ENCODE measurements around the gene HIVEP3.

Gene HIVEP3

DNA sequence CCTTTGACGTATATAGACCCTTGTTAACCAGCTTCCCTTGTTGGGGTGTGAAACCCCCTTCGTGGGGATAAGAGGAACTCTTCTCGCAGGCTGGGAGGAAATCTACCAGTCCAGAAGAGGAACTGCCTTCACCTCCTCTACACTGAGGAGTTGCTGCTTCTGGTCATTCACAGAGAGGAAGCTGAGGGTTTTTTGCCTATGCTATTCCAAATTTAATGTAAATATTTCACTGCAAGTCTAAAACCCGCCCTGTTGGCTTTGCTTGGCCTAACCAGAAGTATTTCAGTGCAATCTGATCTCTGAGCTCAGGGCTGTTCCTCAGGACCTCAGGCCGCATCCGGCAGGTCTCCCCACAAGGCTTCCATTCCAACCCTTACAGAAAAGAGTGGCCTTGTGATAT, 150.1 kb downstream of the HIVEP3 start:
- Histone ChIP-seq H2BK15ac (ENCODE audit: low read length) (no peak overlapping the region), H2BK120ac (ENCODE audit: low read depth, low read length) (no peak overlapping the region), H3K18ac (ENCODE audit: low read length) (no peak overlapping the region), H2AK5ac (ENCODE audit: low read depth, low read length) (no peak overlapping the region), H3K4me1 (ENCODE audit: control insufficient read depth in 2 of 2, insufficient read depth in 1 of 2, low read depth in 1 of 2, low read length in 2 of 2) (peaks cover 2 to 4% of the 10 kb centered on the region in 2 donors), H3K27ac (replicated peaks; ENCODE audit: low read length) (no peak overlapping the region), H4K91ac (ENCODE audit: low read depth, low read length, poor library complexity) (no peak overlapping the region), H3K4me3 (ENCODE audit: low read length in 2 of 2) (no peak overlapping the region), H3K27me3 (ENCODE audit: control insufficient read depth in 3 of 3, insufficient read depth in 3 of 3, low read depth in 1 of 3, low read length in 3 of 3) (no peaks in the 10 kb centered on the region), H3K14ac (ENCODE audit: low read length) (no peak overlapping the region), H3K79me1 (ENCODE audit: low read depth, low read length) (no peaks in the 10 kb centered on the region), H4K8ac (ENCODE audit: low read depth, low read length) (no peak overlapping the region), H3K4me2 (ENCODE audit: insufficient read depth, low read length, poor library complexity, severe bottlenecking) (no peak overlapping the region), H3K9me3 (replicated peaks in 1 of 2; ENCODE audit: control insufficient read depth in 2 of 2, insufficient read depth in 1 of 2, low read depth in 1 of 2, low read length in 2 of 2) (no peaks in the 10 kb centered on the region), H3K4ac (ENCODE audit: low read length) (no peak overlapping the region), H3K23ac (ENCODE audit: low read depth, low read length, poor library complexity) (no peak overlapping the region), H2BK5ac (ENCODE audit: low read length) (no peak overlapping the region), H3K36me3 (replicated peaks in 1 of 2; ENCODE audit: control insufficient read depth in 2 of 2, insufficient read depth in 2 of 2, low read length in 2 of 2) (no peaks in the 10 kb centered on the region), H2AFZ (ENCODE audit: low read length) (no peak overlapping the region), H3K9ac (ENCODE audit: low read depth, low read length, poor library complexity) (no peak overlapping the region), H2BK12ac (ENCODE audit: low read length) (no peak overlapping the region)
- no peak for DNase-seq (ENCODE audit: low spot score)
- WGBS, 2 donors (ENCODE audit: extremely low coverage in 2 of 2, insufficient read length in 2 of 2, insufficient replicate concordance in 1 of 2): no CpG with 5 or more reads among the region's 6 CpGs

DNA sequence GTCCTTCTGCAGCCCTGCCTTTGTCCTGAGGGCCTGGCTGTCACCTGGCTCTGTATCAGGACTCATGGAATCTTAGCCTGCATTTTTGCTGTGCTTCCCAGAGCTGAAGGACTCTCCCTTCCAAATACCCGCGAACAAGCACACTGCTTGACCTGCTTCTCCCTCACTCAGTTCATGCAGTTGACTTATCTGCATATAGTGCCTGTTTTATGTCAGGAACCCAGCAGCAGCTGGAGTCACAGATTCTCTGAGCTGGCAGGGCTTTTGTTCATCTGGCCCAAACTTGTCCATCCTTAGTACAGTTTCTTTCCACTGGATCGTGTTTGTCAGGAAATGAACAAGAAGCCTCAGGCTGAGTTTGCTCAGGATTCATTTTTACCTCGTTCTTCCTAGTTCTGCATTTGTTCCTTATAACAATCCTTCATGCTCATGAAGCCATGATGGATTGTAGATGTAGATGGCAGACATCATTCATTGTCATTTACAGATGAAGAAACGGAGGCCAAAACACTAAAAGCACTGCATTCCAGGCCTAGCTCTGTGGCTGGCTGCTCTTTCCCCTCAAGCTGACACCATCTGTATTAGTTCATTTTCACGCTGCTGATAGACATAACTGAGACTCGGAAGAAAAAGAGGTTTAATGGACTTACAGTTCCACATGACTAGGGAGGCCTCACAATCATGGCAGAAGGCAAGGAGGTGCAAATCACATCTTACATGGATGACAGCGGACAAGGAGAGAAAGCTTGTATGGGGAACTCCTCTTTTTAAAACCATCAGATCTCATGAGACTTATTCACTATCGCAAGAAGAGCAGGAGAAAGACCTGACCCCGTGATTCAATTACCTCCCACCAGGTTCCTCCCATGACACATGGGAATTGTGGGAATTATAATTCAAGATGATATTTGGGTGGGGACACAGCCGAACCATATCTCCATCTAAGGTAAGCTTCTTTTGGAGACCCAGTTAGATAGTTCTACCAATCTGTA, 150.9 kb downstream of the HIVEP3 start:
- H2BK5ac ChIP-seq (ENCODE audit: low read length): no peak overlapping the region
- H3K14ac ChIP-seq (ENCODE audit: low read length): no peak overlapping the region
- no peak overlapping the region for H3K4ac ChIP-seq (ENCODE audit: low read length)
- H2BK120ac ChIP-seq (ENCODE audit: low read depth, low read length): no peak overlapping the region
- H2AK5ac ChIP-seq (ENCODE audit: low read depth, low read length): no peak overlapping the region
- H4K91ac ChIP-seq (ENCODE audit: low read depth, low read length, poor library complexity): no peak overlapping the region
- no peaks in the 10 kb centered on the region for H3K36me3 ChIP-seq (replicated peaks in 1 of 2; ENCODE audit: control insufficient read depth in 2 of 2, insufficient read depth in 2 of 2, low read length in 2 of 2)
- WGBS, 2 donors (ENCODE audit: extremely low coverage in 2 of 2, insufficient read length in 2 of 2, insufficient replicate concordance in 1 of 2): no CpG with 5 or more reads among the region's 11 CpGs
- H2AFZ ChIP-seq (ENCODE audit: low read length): no peak overlapping the region
- H2BK15ac ChIP-seq (ENCODE audit: low read length): no peak overlapping the region
- H3K4me3 ChIP-seq (ENCODE audit: low read length in 2 of 2): no peak overlapping the region
- no peaks in the 10 kb centered on the region for H3K9me3 ChIP-seq (replicated peaks in 1 of 2; ENCODE audit: control insufficient read depth in 2 of 2, insufficient read depth in 1 of 2, low read depth in 1 of 2, low read length in 2 of 2)
- no peak overlapping the region for H2BK12ac ChIP-seq (ENCODE audit: low read length)
- H3K27me3 ChIP-seq (ENCODE audit: control insufficient read depth in 3 of 3, insufficient read depth in 3 of 3, low read depth in 1 of 3, low read length in 3 of 3): no peaks in the 10 kb centered on the region
- no peak overlapping the region for H3K23ac ChIP-seq (ENCODE audit: low read depth, low read length, poor library complexity)
- DNase-seq (ENCODE audit: low spot score): no peak
- H3K4me2 ChIP-seq (ENCODE audit: insufficient read depth, low read length, poor library complexity, severe bottlenecking): no peak overlapping the region
- no peak overlapping the region for H3K27ac ChIP-seq (replicated peaks; ENCODE audit: low read length)
- peaks cover 2 to 4% of the 10 kb centered on the region in 2 donors for H3K4me1 ChIP-seq (ENCODE audit: control insufficient read depth in 2 of 2, insufficient read depth in 1 of 2, low read depth in 1 of 2, low read length in 2 of 2)
- H4K8ac ChIP-seq (ENCODE audit: low read depth, low read length): no peak overlapping the region
- H3K9ac ChIP-seq (ENCODE audit: low read depth, low read length, poor library complexity): no peak overlapping the region
- no peaks in the 10 kb centered on the region for H3K79me1 ChIP-seq (ENCODE audit: low read depth, low read length)
- H3K18ac ChIP-seq (ENCODE audit: low read length): no peak overlapping the region

DNA sequence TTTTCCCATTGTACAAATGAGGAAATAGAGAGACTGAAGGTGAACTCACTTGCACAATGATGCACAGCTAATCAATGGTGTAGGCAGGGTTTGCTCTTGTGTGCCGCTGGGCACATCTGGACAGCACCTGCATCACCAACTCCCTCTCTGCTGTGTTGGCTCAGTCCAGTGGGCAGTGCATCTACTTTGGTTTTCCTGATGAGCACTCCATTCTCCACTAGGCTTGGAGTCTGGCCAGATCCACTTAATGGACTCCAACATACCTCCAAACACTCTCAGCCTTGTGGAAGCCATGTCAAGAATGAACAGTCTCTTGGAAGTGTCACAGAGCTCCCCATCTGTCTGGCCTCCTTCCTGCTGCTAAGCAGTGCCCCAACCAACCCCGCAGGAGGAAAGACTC, 152.2 kb downstream of the HIVEP3 start:
- Histone ChIP-seq H3K27ac (replicated peaks; ENCODE audit: low read length) (no peak overlapping the region), H3K36me3 (replicated peaks in 1 of 2; ENCODE audit: control insufficient read depth in 2 of 2, insufficient read depth in 2 of 2, low read length in 2 of 2) (no peaks in the 10 kb centered on the region), H2BK5ac (ENCODE audit: low read length) (no peak overlapping the region), H2AK5ac (ENCODE audit: low read depth, low read length) (no peak overlapping the region), H3K14ac (ENCODE audit: low read length) (no peak overlapping the region), H3K18ac (ENCODE audit: low read length) (no peak overlapping the region), H3K9me3 (replicated peaks in 1 of 2; ENCODE audit: control insufficient read depth in 2 of 2, insufficient read depth in 1 of 2, low read depth in 1 of 2, low read length in 2 of 2) (no peaks in the 10 kb centered on the region), H3K4me2 (ENCODE audit: insufficient read depth, low read length, poor library complexity, severe bottlenecking) (no peak overlapping the region), H3K4me3 (ENCODE audit: low read length in 2 of 2) (no peak overlapping the region), H3K4ac (ENCODE audit: low read length) (no peak overlapping the region), H2BK12ac (ENCODE audit: low read length) (no peak overlapping the region), H2AFZ (ENCODE audit: low read length) (no peak overlapping the region), H4K8ac (ENCODE audit: low read depth, low read length) (no peak overlapping the region), H3K79me1 (ENCODE audit: low read depth, low read length) (no peaks in the 10 kb centered on the region), H4K91ac (ENCODE audit: low read depth, low read length, poor library complexity) (no peak overlapping the region), H3K23ac (ENCODE audit: low read depth, low read length, poor library complexity) (no peak overlapping the region), H3K4me1 (ENCODE audit: control insufficient read depth in 2 of 2, insufficient read depth in 1 of 2, low read depth in 1 of 2, low read length in 2 of 2) (peaks cover 2 to 4% of the 10 kb centered on the region in 2 donors), H2BK15ac (ENCODE audit: low read length) (no peak overlapping the region), H3K27me3 (ENCODE audit: control insufficient read depth in 3 of 3, insufficient read depth in 3 of 3, low read depth in 1 of 3, low read length in 3 of 3) (no peaks in the 10 kb centered on the region), H2BK120ac (ENCODE audit: low read depth, low read length) (no peak overlapping the region), H3K9ac (ENCODE audit: low read depth, low read length, poor library complexity) (no peak overlapping the region)
- DNase-seq (ENCODE audit: low spot score): no peak
- WGBS, 2 donors (ENCODE audit: extremely low coverage in 2 of 2, insufficient read length in 2 of 2, insufficient replicate concordance in 1 of 2): no CpG with 5 or more reads among the region's 2 CpGs

DNA sequence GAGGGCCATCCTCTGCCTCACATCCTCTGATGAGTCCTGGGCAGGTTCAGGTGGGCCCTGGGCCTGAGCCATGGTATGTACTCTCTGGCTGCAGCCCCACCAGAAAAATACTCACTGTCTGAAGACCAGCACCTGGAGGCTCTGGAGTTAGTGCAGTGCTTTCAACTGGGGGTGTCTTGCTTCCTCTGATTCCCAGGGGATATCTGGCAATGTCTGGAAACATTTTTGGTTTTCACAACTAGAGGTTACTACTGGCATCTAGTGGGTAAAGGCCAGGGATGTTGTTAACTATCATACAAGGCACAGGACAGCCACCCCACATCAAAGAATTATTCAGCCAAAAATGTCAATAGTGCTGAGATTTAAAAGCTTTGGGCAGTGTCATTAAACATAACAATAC, 152.7 kb downstream of the HIVEP3 start:
- Histone ChIP-seq H2BK15ac (ENCODE audit: low read length) (no peak overlapping the region), H2BK120ac (ENCODE audit: low read depth, low read length) (no peak overlapping the region), H3K18ac (ENCODE audit: low read length) (peak overlapping the region; percentile 44), H3K4me1 (ENCODE audit: control insufficient read depth in 2 of 2, insufficient read depth in 1 of 2, low read depth in 1 of 2, low read length in 2 of 2) (peaks cover 2 to 4% of the 10 kb centered on the region in 2 donors), H2AFZ (ENCODE audit: low read length) (no peak overlapping the region), H3K4me3 (ENCODE audit: low read length in 2 of 2) (no peak overlapping the region), H3K79me1 (ENCODE audit: low read depth, low read length) (no peaks in the 10 kb centered on the region), H3K9me3 (replicated peaks in 1 of 2; ENCODE audit: control insufficient read depth in 2 of 2, insufficient read depth in 1 of 2, low read depth in 1 of 2, low read length in 2 of 2) (peaks cover 0 to 4% of the 10 kb centered on the region in 2 donors), H2AK5ac (ENCODE audit: low read depth, low read length) (no peak overlapping the region), H3K14ac (ENCODE audit: low read length) (no peak overlapping the region), H3K27me3 (ENCODE audit: control insufficient read depth in 3 of 3, insufficient read depth in 3 of 3, low read depth in 1 of 3, low read length in 3 of 3) (no peaks in the 10 kb centered on the region), H3K9ac (ENCODE audit: low read depth, low read length, poor library complexity) (no peak overlapping the region), H2BK12ac (ENCODE audit: low read length) (no peak overlapping the region), H3K23ac (ENCODE audit: low read depth, low read length, poor library complexity) (no peak overlapping the region), H3K27ac (replicated peaks; ENCODE audit: low read length) (no peak overlapping the region), H4K91ac (ENCODE audit: low read depth, low read length, poor library complexity) (no peak overlapping the region), H4K8ac (ENCODE audit: low read depth, low read length) (no peak overlapping the region), H2BK5ac (ENCODE audit: low read length) (no peak overlapping the region), H3K4me2 (ENCODE audit: insufficient read depth, low read length, poor library complexity, severe bottlenecking) (no peak overlapping the region), H3K4ac (ENCODE audit: low read length) (no peak overlapping the region), H3K36me3 (replicated peaks in 1 of 2; ENCODE audit: control insufficient read depth in 2 of 2, insufficient read depth in 2 of 2, low read length in 2 of 2) (no peaks in the 10 kb centered on the region)
- no peak for DNase-seq (ENCODE audit: low spot score)
